ENCODE results near the gene PLA2G3. TPM values are rescaled to one million over a fixed set of nuclear protein-coding genes. Genes with fewer than 3 reads are reported as not detected.

Gene PLA2G3
- total and polyA plus RNA-seq, 4 donors = 0.85 to 17.4 (median 8.2) TPM

DNA sequence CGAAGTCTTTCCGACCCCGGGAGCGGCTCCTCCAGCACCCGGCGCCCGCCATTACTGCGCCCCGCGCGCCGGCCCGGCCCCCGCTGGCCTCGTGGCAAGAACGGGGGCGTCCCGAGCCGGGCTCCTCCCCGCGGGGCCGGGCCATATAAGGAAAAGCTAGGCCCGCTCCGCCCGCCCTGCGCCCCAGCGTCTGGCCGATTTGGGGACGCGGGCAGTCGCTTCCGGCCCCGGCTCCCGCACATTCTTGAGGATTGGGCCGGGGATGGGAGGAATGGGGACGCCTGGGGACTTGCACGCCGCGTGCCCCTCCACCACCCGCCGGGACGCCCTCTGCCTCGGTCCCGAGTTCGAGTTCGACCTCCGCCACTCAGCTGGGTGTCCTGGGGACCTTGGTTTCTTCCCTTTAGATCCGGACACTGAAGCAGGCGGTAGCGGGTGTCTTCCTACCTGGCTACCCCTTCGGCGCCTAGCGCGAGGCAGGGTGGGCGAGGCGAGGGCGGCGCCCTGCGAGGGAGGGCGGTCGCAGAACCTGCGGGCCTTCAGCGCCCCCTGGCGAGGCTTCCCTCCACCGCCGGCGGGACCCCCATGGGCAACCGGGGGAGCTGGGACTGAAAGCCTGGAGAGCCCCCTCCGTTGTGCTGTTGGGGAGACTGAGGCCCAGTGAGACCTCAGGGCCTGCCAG, 55.4 kb downstream of the PLA2G3 start:
- DNase-seq (peak; percentile 88 to 91 (median 88)), ATAC-seq (ENCODE audit: insufficient read depth, low FRiP score) (peak; percentile 87)
- H3K27me3 ChIP-seq (ENCODE audit: control insufficient read depth in 3 of 3, insufficient read depth in 3 of 3, low read length in 2 of 3) = no peaks in the 10 kb centered on the region
- H3K9ac ChIP-seq (ENCODE audit: insufficient read depth in 1 of 2, low read length in 2 of 2) = peak overlapping the region in 1 of 2 donors; percentile 57
- peaks cover 7 to 43% (median 24%) of the 10 kb centered on the region in 5 donors for H3K4me1 ChIP-seq (ENCODE audit: control insufficient read depth in 5 of 5, insufficient read depth in 5 of 5, low read length in 5 of 5)
- peaks cover 4 to 27% (median 20%) of the 10 kb centered on the region in 4 donors for H3K36me3 ChIP-seq (ENCODE audit: control insufficient read depth in 4 of 4, insufficient read depth in 4 of 4, low read length in 4 of 4)
- H3K4me3 ChIP-seq = peak overlapping the region; percentile 62
- H3K27ac ChIP-seq (ENCODE audit: low read depth in 1 of 2, low read length in 1 of 2) = peak overlapping the region; percentile 79 to 86
- no peaks in the 10 kb centered on the region for H3K9me3 ChIP-seq (ENCODE audit: control insufficient read depth in 4 of 4, insufficient read depth in 3 of 4, low read length in 3 of 4)
- WGBS, 2 donors = 0 to 1% methylated on average over 48 to 69 of the region's 69 CpGs
- TF ChIP-seq, protein P1, sequence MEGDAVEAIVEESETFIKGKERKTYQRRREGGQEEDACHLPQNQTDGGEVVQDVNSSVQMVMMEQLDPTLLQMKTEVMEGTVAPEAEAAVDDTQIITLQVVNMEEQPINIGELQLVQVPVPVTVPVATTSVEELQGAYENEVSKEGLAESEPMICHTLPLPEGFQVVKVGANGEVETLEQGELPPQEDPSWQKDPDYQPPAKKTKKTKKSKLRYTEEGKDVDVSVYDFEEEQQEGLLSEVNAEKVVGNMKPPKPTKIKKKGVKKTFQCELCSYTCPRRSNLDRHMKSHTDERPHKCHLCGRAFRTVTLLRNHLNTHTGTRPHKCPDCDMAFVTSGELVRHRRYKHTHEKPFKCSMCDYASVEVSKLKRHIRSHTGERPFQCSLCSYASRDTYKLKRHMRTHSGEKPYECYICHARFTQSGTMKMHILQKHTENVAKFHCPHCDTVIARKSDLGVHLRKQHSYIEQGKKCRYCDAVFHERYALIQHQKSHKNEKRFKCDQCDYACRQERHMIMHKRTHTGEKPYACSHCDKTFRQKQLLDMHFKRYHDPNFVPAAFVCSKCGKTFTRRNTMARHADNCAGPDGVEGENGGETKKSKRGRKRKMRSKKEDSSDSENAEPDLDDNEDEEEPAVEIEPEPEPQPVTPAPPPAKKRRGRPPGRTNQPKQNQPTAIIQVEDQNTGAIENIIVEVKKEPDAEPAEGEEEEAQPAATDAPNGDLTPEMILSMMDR (IDR thresholded peaks at IDR 0.05; ENCODE audit: control extremely low read depth, extremely low read depth) = peak; percentile 66

Small RNA genes within 50 kb of the gene (small RNA-seq; reads per million reads assigned to genes)
- 0.62 reads per million, percentile 69 among the genes with 10 or more reads in this experiment for gene MIR3928 (ENCODE audit: low replicate concordance)

Other genes with a start within 250 kb of the PLA2G3 start
- 10 to 100 TPM; 20.7 to 24.7 TPM for gene MORC2, start 171.7 kb downstream of the PLA2G3 start, total RNA-seq
- gene MORC2, start 171.7 kb downstream of the PLA2G3 start, polyA plus RNA-seq = 10 to 100 TPM; 11.9 to 20.8 TPM
- 100 to 1,000 TPM in 1 of 2 donors, 10 to 100 TPM in 1; 51.6 to 147 TPM for gene TUG1, start 171.2 kb downstream of the PLA2G3 start, total RNA-seq
- gene TUG1, start 171.2 kb downstream of the PLA2G3 start, polyA plus RNA-seq = 10 to 100 TPM; 24.3 to 28.7 TPM
- 100 to 1,000 TPM in 1 of 2 donors, 10 to 100 TPM in 1; 92.6 to 101 TPM for gene SMTN, start 59.2 kb downstream of the PLA2G3 start, total RNA-seq
- 10 to 100 TPM; 30.8 to 36.8 TPM for gene SMTN, start 59.2 kb downstream of the PLA2G3 start, polyA plus RNA-seq
- gene SELENOM, start 32.9 kb downstream of the PLA2G3 start, total RNA-seq = 100 to 1,000 TPM in 1 of 2 donors, 10 to 100 TPM in 1; 26.6 to 156 TPM
- gene SELENOM, start 32.9 kb downstream of the PLA2G3 start, polyA plus RNA-seq = 100 to 1,000 TPM; 138 to 159 TPM
- gene INPP5J, start 17.5 kb downstream of the PLA2G3 start, total RNA-seq = 1 to 10 TPM; 1.3 to 6.5 TPM
- gene INPP5J, start 17.5 kb downstream of the PLA2G3 start, polyA plus RNA-seq = 1 to 10 TPM; 1.2 to 2.9 TPM
- gene RNF185, start 19.7 kb upstream of the PLA2G3 start, total RNA-seq = 10 to 100 TPM; 28.2 to 34.1 TPM
- gene RNF185, start 19.7 kb upstream of the PLA2G3 start, polyA plus RNA-seq = 10 to 100 TPM; 16.9 to 28.9 TPM
- gene LIMK2, start 71.8 kb upstream of the PLA2G3 start, total RNA-seq = 10 to 100 TPM; 80.0 to 82.8 TPM
- gene LIMK2, start 71.8 kb upstream of the PLA2G3 start, polyA plus RNA-seq = 100 to 1,000 TPM in 1 of 2 donors, 10 to 100 TPM in 1; 27.3 to 113 TPM
- 10 to 100 TPM; 25.4 to 47.1 TPM for gene PIK3IP1, start 152.0 kb upstream of the PLA2G3 start, total RNA-seq
- 10 to 100 TPM; 11.5 to 34.0 TPM for gene PIK3IP1, start 152.0 kb upstream of the PLA2G3 start, polyA plus RNA-seq
- gene PATZ1, start 205.8 kb upstream of the PLA2G3 start, total RNA-seq = 10 to 100 TPM; 35.0 to 35.4 TPM
- 10 to 100 TPM; 12.6 to 24.2 TPM for gene PATZ1, start 205.8 kb upstream of the PLA2G3 start, polyA plus RNA-seq

All from lung (tissue), 13 donors.